ENCODE measurements around the gene CBY3. TPM values are rescaled to one million over a fixed set of nuclear protein-coding genes. Genes with fewer than 3 reads are reported as not detected.
"Not testable (repeated sequence)": the region's sequence is repeated elsewhere in the genome, so short reads cannot be mapped to it uniquely, and the experiment has no call there.

CBY3 gene
- total RNA-seq, 4 donors from 2014 or later = not detected

GRCh38 chr5:179668391-179668790 is 12.4 kb downstream of the CBY3 start:
- no peaks in the 10 kb centered on the region for H3K9me3 ChIP-seq
- H3K4me1 ChIP-seq = no peaks in the 10 kb centered on the region
- intact Hi-C loops (cut with DNase I; ENCODE audit: low total_unique reads) = no loop called here
- H3K27me3 ChIP-seq = no peaks in the 10 kb centered on the region
- no peak overlapping the region for H3K4me3 ChIP-seq
- TF ChIP-seq POLR2A (IDR thresholded peaks at IDR 0.05) (no peak), CTCF (IDR thresholded peaks at IDR 0.05) (peak in 1 of 4 experiments; percentile 9)
- H3K36me3 ChIP-seq = no peaks in the 10 kb centered on the region
- H3K27ac ChIP-seq = no peak overlapping the region
- DNase-seq = no peak

GRCh38 chr5:179661647-179662046 is 19.2 kb downstream of the CBY3 start:
- intact Hi-C loops (cut with DNase I; ENCODE audit: low total_unique reads); H3K4me3 ChIP-seq; DNase-seq; H3K27ac ChIP-seq; H3K4me1 ChIP-seq; H3K9me3 ChIP-seq; H3K27me3 ChIP-seq; H3K36me3 ChIP-seq: not testable (repeated sequence)

GRCh38 chr5:179658179-179658856 is 22.5 kb downstream of the CBY3 start:
- Histone ChIP-seq H3K27ac (peak overlapping the region in 1 of 2 donors; percentile 57), H3K4me3 (peak overlapping the region; percentile 18 to 42)
- H3K9me3 ChIP-seq; H3K27me3 ChIP-seq; intact Hi-C loops (cut with DNase I; ENCODE audit: low total_unique reads); H3K36me3 ChIP-seq; H3K4me1 ChIP-seq: not testable (repeated sequence)
- DNase-seq = peak in 1 of 2 donors; percentile 31

GRCh38 chr5:179657302-179658178 is 23.3 kb downstream of the CBY3 start:
- H3K4me3 ChIP-seq; H3K9me3 ChIP-seq; H3K4me1 ChIP-seq; H3K27me3 ChIP-seq; H3K36me3 ChIP-seq; intact Hi-C loops (cut with DNase I; ENCODE audit: low total_unique reads): not testable (repeated sequence)
- DNase-seq = peak in 1 of 2 donors; percentile 33
- peak overlapping the region in 1 of 2 donors; percentile 42 for H3K27ac ChIP-seq

- H3K4me3 ChIP-seq; H3K4me1 ChIP-seq; H3K9me3 ChIP-seq; H3K27ac ChIP-seq; intact Hi-C loops (cut with DNase I; ENCODE audit: low total_unique reads); H3K27me3 ChIP-seq; H3K36me3 ChIP-seq; DNase-seq: not testable (repeated sequence)
Measured at GRCh38 chr5:179653135-179653534, 27.7 kb downstream of the CBY3 start.

GRCh38 chr5:179650245-179650644 is 30.6 kb downstream of the CBY3 start:
- H3K4me1 ChIP-seq; H3K27me3 ChIP-seq; H3K4me3 ChIP-seq; intact Hi-C loops (cut with DNase I; ENCODE audit: low total_unique reads); H3K9me3 ChIP-seq; DNase-seq; H3K27ac ChIP-seq; H3K36me3 ChIP-seq: not testable (repeated sequence)

- H3K9me3 ChIP-seq; H3K4me1 ChIP-seq; H3K4me3 ChIP-seq; intact Hi-C loops (cut with DNase I; ENCODE audit: low total_unique reads); H3K36me3 ChIP-seq; DNase-seq; H3K27ac ChIP-seq; H3K27me3 ChIP-seq: not testable (repeated sequence)
Measured at GRCh38 chr5:179649166-179649703, 31.6 kb downstream of the CBY3 start.

GRCh38 chr5:179648410-179648809 is 32.4 kb downstream of the CBY3 start:
- H3K4me1 ChIP-seq = no peaks in the 10 kb centered on the region
- TF ChIP-seq POLR2A (IDR thresholded peaks at IDR 0.05) (no peak), CTCF (IDR thresholded peaks at IDR 0.05) (no peak)
- intact Hi-C loops (cut with DNase I; ENCODE audit: low total_unique reads) = no loop called here
- no peak for DNase-seq
- H3K9me3 ChIP-seq = no peaks in the 10 kb centered on the region
- no peak overlapping the region for H3K27ac ChIP-seq
- no peak overlapping the region for H3K4me3 ChIP-seq
- H3K36me3 ChIP-seq = no peaks in the 10 kb centered on the region
- H3K27me3 ChIP-seq = no peaks in the 10 kb centered on the region

GRCh38 chr5:179644766-179645165 is 36.1 kb downstream of the CBY3 start:
- H3K27me3 ChIP-seq; DNase-seq; H3K36me3 ChIP-seq; H3K27ac ChIP-seq; H3K4me1 ChIP-seq; H3K9me3 ChIP-seq; H3K4me3 ChIP-seq; intact Hi-C loops (cut with DNase I; ENCODE audit: low total_unique reads): not testable (repeated sequence)

GRCh38 chr5:179643141-179643920 is 37.5 kb downstream of the CBY3 start:
- H3K27ac ChIP-seq; H3K27me3 ChIP-seq; H3K36me3 ChIP-seq; H3K4me1 ChIP-seq; H3K4me3 ChIP-seq; DNase-seq; intact Hi-C loops (cut with DNase I; ENCODE audit: low total_unique reads); H3K9me3 ChIP-seq: not testable (repeated sequence)

All from uterus (tissue), 4 donors.